ENCODE data around the gene KRTAP5-7. TPM values are rescaled to one million over a fixed set of nuclear protein-coding genes. Genes with fewer than 3 reads are reported as not detected.

Gene KRTAP5-7
- total and polyA plus RNA-seq, 2 experiments from 2014 or later, result not detected

Small RNA genes within 50 kb of the gene (small RNA-seq; reads per million reads assigned to genes)
- gene AP000867.1 (ENCODE audit: low replicate concordance), result not detected

Other genes starting within 250 kb of the KRTAP5-7 start
- 166 and 175 TPM in 2 replicates for gene DHCR7, start 78.9 kb upstream of the KRTAP5-7 start, total RNA-seq (2014; rRNA removed; shearing (Covaris generic))
- gene DHCR7, start 78.9 kb upstream of the KRTAP5-7 start, polyA plus RNA-seq (2016; fragmentation: Nextera tagmentation; extraction: Ambion mirVana), result 84.0 and 91.3 TPM in 2 replicates
- 50.4 and 54.9 TPM in 2 replicates for gene NADSYN1, start 74.1 kb upstream of the KRTAP5-7 start, total RNA-seq (2014; rRNA removed; shearing (Covaris generic))
- gene NADSYN1, start 74.1 kb upstream of the KRTAP5-7 start, polyA plus RNA-seq (2016; fragmentation: Nextera tagmentation; extraction: Ambion mirVana), result 32.5 and 35.6 TPM in 2 replicates
- not detected in 2 replicates for gene KRTAP5-8, start 10.8 kb downstream of the KRTAP5-7 start, total RNA-seq (2014; rRNA removed; shearing (Covaris generic))
- not detected in 2 replicates for gene KRTAP5-8, start 10.8 kb downstream of the KRTAP5-7 start, polyA plus RNA-seq (2016; fragmentation: Nextera tagmentation; extraction: Ambion mirVana)
- not detected in 2 replicates for gene KRTAP5-9, start 21.2 kb downstream of the KRTAP5-7 start, total RNA-seq (2014; rRNA removed; shearing (Covaris generic))
- 0.24 TPM in 1 of 2 replicates, not detected in the other for gene KRTAP5-9, start 21.2 kb downstream of the KRTAP5-7 start, polyA plus RNA-seq (2016; fragmentation: Nextera tagmentation; extraction: Ambion mirVana)
- gene KRTAP5-10, start 38.3 kb downstream of the KRTAP5-7 start, total RNA-seq (2014; rRNA removed; shearing (Covaris generic)), result not detected in 2 replicates
- not detected in 2 replicates for gene KRTAP5-10, start 38.3 kb downstream of the KRTAP5-7 start, polyA plus RNA-seq (2016; fragmentation: Nextera tagmentation; extraction: Ambion mirVana)
- not detected in 2 replicates for gene KRTAP5-11, start 55.6 kb downstream of the KRTAP5-7 start, total RNA-seq (2014; rRNA removed; shearing (Covaris generic))
- gene KRTAP5-11, start 55.6 kb downstream of the KRTAP5-7 start, polyA plus RNA-seq (2016; fragmentation: Nextera tagmentation; extraction: Ambion mirVana), result not detected in 2 replicates